ENCODE data around the gene USP13. TPM values are rescaled to one million over a fixed set of nuclear protein-coding genes. Genes with fewer than 3 reads are reported as not detected.

The USP13 gene
- total RNA-seq, 4 donors from 2014 or later, result 9.6 to 37.5 (median 17.2) TPM

GRCh38 chr3:179801263-179801662, 148.4 kb downstream of the USP13 start:
- no peak for TF ChIP-seq CTCF (IDR thresholded peaks at IDR 0.05)
- ATAC-seq (ENCODE audit: low FRiP score) (peak; percentile 86), DNase-seq (ENCODE audit: low spot score) (no peak)

GRCh38 chr3:179801856-179802255, 149.0 kb downstream of the USP13 start:
- no peak for TF ChIP-seq CTCF (IDR thresholded peaks at IDR 0.05)
- no peak for DNase-seq (ENCODE audit: low spot score)
- ATAC-seq (ENCODE audit: low FRiP score), result no peak

GRCh38 chr3:179806177-179806576, 153.3 kb downstream of the USP13 start:
- TF ChIP-seq CTCF (IDR thresholded peaks at IDR 0.05), result no peak
- DNase-seq (ENCODE audit: low spot score) (no peak), ATAC-seq (ENCODE audit: low FRiP score) (no peak)

- TF ChIP-seq CTCF (IDR thresholded peaks at IDR 0.05), result no peak
- no peak for ATAC-seq (ENCODE audit: low FRiP score)
- DNase-seq (ENCODE audit: low spot score), result no peak
Measured at GRCh38 chr3:179807588-179807987, 154.7 kb downstream of the USP13 start.

- TF ChIP-seq CTCF (IDR thresholded peaks at IDR 0.05), result no peak
- DNase-seq (ENCODE audit: low spot score) (no peak), ATAC-seq (ENCODE audit: low FRiP score) (no peak)
Measured at GRCh38 chr3:179809639-179810038, 156.8 kb downstream of the USP13 start.

GRCh38 chr3:179811321-179812095, 158.7 kb downstream of the USP13 start:
- ATAC-seq (ENCODE audit: low FRiP score) (peak; percentile 84), DNase-seq (ENCODE audit: low spot score) (no peak)
- no peak for TF ChIP-seq CTCF (IDR thresholded peaks at IDR 0.05)

- ATAC-seq (ENCODE audit: low FRiP score), result no peak
- DNase-seq (ENCODE audit: low spot score), result no peak
- no peak for TF ChIP-seq CTCF (IDR thresholded peaks at IDR 0.05)
Measured at GRCh38 chr3:179812096-179812382, 159.2 kb downstream of the USP13 start.
